H1 (cell line): Measurements from ENCODE around the gene SLC2A13. TPM values are rescaled to one million over a fixed set of nuclear protein-coding genes. Genes with fewer than 3 reads are reported as not detected.

Experiments
- CTCF ChIA-PET: fragments of 300-600 bp; sonication (Branson Sonifier 250); formaldehyde crosslinking; loops from one replicate; lab custom pipeline; 2021; ENCODE audit not compliant: partially characterized antibody; lab: Charles Lee
- POLR2A ChIA-PET: fragments of 300-600 bp; sonication (Branson Sonifier 250); formaldehyde crosslinking; loops from one replicate; lab custom pipeline; 2021; ENCODE audit warnings: inconsistent platforms; ENCODE audit not compliant: partially characterized antibody; lab: Charles Lee
- DNase-seq, 2 experiments: peaks; one replicate each; pipeline versions ENCODE4 v3.0.0 to v3.0.0-alpha.2; 2010 to 2022; ENCODE audit warnings: low spot score in 2 of 2, low read depth in 1 of 2, mixed read lengths in 1 of 2
- FAIRE-seq: peaks from 2 replicates; lab custom pipeline; 2011; peaks lifted over from hg19 to GRCh38; lab: Jason Lieb, UNC
- H2AFZ ChIP-seq: 2 replicates; pipeline ENCODE4 v1.8.1; 2012; ENCODE audit warnings: low read length, inconsistent platforms
- H2AK5ac ChIP-seq: 2 replicates; pipeline ENCODE4 v1.6.1; 2013; ENCODE audit warnings: low read depth, low read length
- H2BK120ac ChIP-seq: replicated peaks from 2 replicates; pipeline ENCODE3; 2013; ENCODE audit warnings: low read depth, low read length, inconsistent platforms
- H2BK12ac ChIP-seq: 2 replicates; pipeline ENCODE4 v1.6.1; 2013; ENCODE audit warnings: low read depth, low read length
- H2BK15ac ChIP-seq: 2 replicates; pipeline ENCODE4 v1.6.1; 2013; ENCODE audit warnings: low read length
- H2BK20ac ChIP-seq: 2 replicates; pipeline ENCODE4 v1.6.1; 2013; ENCODE audit warnings: low read length
- H2BK5ac ChIP-seq: 2 replicates; pipeline ENCODE4 v1.6.1; 2013; ENCODE audit warnings: low read depth, low read length
- H3K14ac ChIP-seq: 2 replicates; pipeline ENCODE4 v1.6.1; 2013; ENCODE audit warnings: inconsistent platforms; ENCODE audit not compliant: insufficient read length
- H3K18ac ChIP-seq: 2 replicates; pipeline ENCODE4 v1.6.1; 2013; ENCODE audit warnings: low read length; ENCODE audit errors: extremely low read depth
- H3K23ac ChIP-seq: 2 replicates; pipeline ENCODE4 v1.6.1; 2013; ENCODE audit warnings: inconsistent platforms; ENCODE audit not compliant: insufficient read length
- H3K23me2 ChIP-seq: 2 replicates; pipeline ENCODE4 v1.6.1; 2013; ENCODE audit warnings: low read depth, low read length
- H3K27ac ChIP-seq: 2 replicates; pipeline ENCODE4 v1.6.1; 2011; ENCODE audit warnings: low read depth, low read length, inconsistent platforms
- H3K27me3 ChIP-seq, 4 experiments: replicated peaks in 1 of 4; 1 replicate in 1 of 4; 2 replicates in 3 of 4; pipeline versions ENCODE4 v1.6.1 to v1.8.1; 2011 to 2013; ENCODE audit warnings: low read length in 3 of 4, mild to moderate bottlenecking in 3 of 4, inconsistent platforms in 2 of 4, mixed read lengths in 2 of 4, moderate library complexity in 1 of 4; ENCODE audit not compliant: control insufficient read depth in 3 of 4, insufficient read depth in 3 of 4; ENCODE audit errors: extremely low read depth in 1 of 4
- H3K36me3 ChIP-seq, 4 experiments: 2 replicates each; pipeline versions ENCODE4 v1.6.1 to v1.8.1; 2011 to 2013; ENCODE audit warnings: mild to moderate bottlenecking in 4 of 4, low read length in 3 of 4, moderate library complexity in 2 of 4, control low read depth in 1 of 4, inconsistent platforms in 1 of 4; ENCODE audit not compliant: insufficient read depth in 4 of 4, control insufficient read depth in 2 of 4
- H3K4ac ChIP-seq: replicated peaks from 2 replicates; pipeline ENCODE3; 2013; ENCODE audit warnings: low read length, low read depth, mixed read lengths, inconsistent platforms; ENCODE audit not compliant: insufficient read length
- H3K4me1 ChIP-seq, 4 experiments: replicated peaks in 1 of 4; 1 replicate in 1 of 4; 2 replicates in 3 of 4; pipeline versions ENCODE4 v1.6.1 to v1.8.1; 2011 to 2013; ENCODE audit warnings: low read length in 3 of 4, inconsistent platforms in 2 of 4, mixed read lengths in 1 of 4; ENCODE audit not compliant: insufficient read depth in 4 of 4, control insufficient read depth in 3 of 4
- H3K4me2 ChIP-seq, 2 experiments: 2 replicates each; pipeline versions ENCODE4 v1.6.1 to v1.8.1; 2011 to 2013; ENCODE audit warnings: low read depth in 2 of 2, low read length in 2 of 2, control low read depth in 1 of 2, inconsistent platforms in 1 of 2, mild to moderate bottlenecking in 1 of 2; ENCODE audit not compliant: insufficient read depth in 1 of 2
- H3K4me3 ChIP-seq, 4 experiments: fragments of 200-600, 300-600 bp in 1 of 4; sonication (generic), shearing (Covaris generic), sonication (Bioruptor Twin) in 1 of 4; 2 replicates each; pipeline versions ENCODE4 v1.5.1 to v1.8.1; 2011 to 2016; ENCODE audit warnings: low read length in 4 of 4, low read depth in 3 of 4, control low read depth in 2 of 4, inconsistent platforms in 2 of 4, mild to moderate bottlenecking in 2 of 4, mixed read lengths in 1 of 4, moderate library complexity in 1 of 4; ENCODE audit not compliant: insufficient read depth in 2 of 4; ENCODE audit errors: extremely low read depth in 1 of 4
- H3K56ac ChIP-seq: replicated peaks from 2 replicates; pipeline ENCODE3; 2013; ENCODE audit warnings: low read depth, mild to moderate bottlenecking, mixed read lengths, low read length, inconsistent platforms; ENCODE audit not compliant: insufficient read length
- H3K79me1 ChIP-seq: 2 replicates; pipeline ENCODE4 v1.6.1; 2013; ENCODE audit warnings: low read depth, low read length, control low read depth
- H3K79me2 ChIP-seq, 2 experiments: 2 replicates each; pipeline versions ENCODE4 v1.6.1 to v1.8.1; 2012 to 2013; ENCODE audit warnings: low read length in 2 of 2, mild to moderate bottlenecking in 2 of 2, inconsistent platforms in 1 of 2; ENCODE audit not compliant: insufficient read depth in 2 of 2, control insufficient read depth in 1 of 2
- H3K9ac ChIP-seq, 4 experiments: replicated peaks in 1 of 4; 1 replicate in 1 of 4; 2 replicates in 3 of 4; pipeline versions ENCODE4 v1.6.1 to v1.8.1; 2011 to 2013; ENCODE audit warnings: low read depth in 3 of 4, low read length in 3 of 4, control low read depth in 2 of 4, mild to moderate bottlenecking in 2 of 4, moderate library complexity in 2 of 4, inconsistent platforms in 1 of 4; ENCODE audit errors: extremely low read depth in 1 of 4
- H3K9me3 ChIP-seq, 2 experiments: 2 replicates each; pipeline versions ENCODE4 v1.6.1 to v1.8.1; 2012 to 2013; ENCODE audit warnings: mild to moderate bottlenecking in 2 of 2, moderate library complexity in 2 of 2, control low read depth in 1 of 2, inconsistent platforms in 1 of 2, low read depth in 1 of 2, low read length in 1 of 2, mixed read lengths in 1 of 2; ENCODE audit not compliant: insufficient read depth in 2 of 2
- H4K20me1 ChIP-seq, 2 experiments: replicated peaks in 1 of 2; 2 replicates each; pipeline versions ENCODE3 to v1.8.1; 2011 to 2013; ENCODE audit warnings: inconsistent platforms in 2 of 2, low read length in 2 of 2, mild to moderate bottlenecking in 1 of 2; ENCODE audit not compliant: insufficient read depth in 2 of 2, control insufficient read depth in 1 of 2
- H4K5ac ChIP-seq: 2 replicates; pipeline ENCODE4 v1.6.1; 2013; ENCODE audit warnings: low read length, low read depth, mixed read lengths, inconsistent platforms; ENCODE audit not compliant: insufficient read length
- H4K8ac ChIP-seq: 2 replicates; pipeline ENCODE4 v1.8.0; 2013; ENCODE audit warnings: mild to moderate bottlenecking, moderate library complexity, low read length, inconsistent platforms; ENCODE audit not compliant: insufficient read depth; ENCODE audit errors: extremely low read depth
- H4K91ac ChIP-seq: replicated peaks from 2 replicates; pipeline ENCODE3; 2013; ENCODE audit warnings: low read length, mixed read lengths, inconsistent platforms; ENCODE audit not compliant: insufficient read length
- ASH2L ChIP-seq: fragments of 200-600, 300-600 bp; sonication (generic); IDR thresholded peaks from one replicate; pipeline ENCODE4 v1.7.1; 2017; ENCODE audit warnings: low read length
- EGR1 ChIP-seq: IDR thresholded peaks from 2 replicates; pipeline ENCODE4 v1.6.1; 2011; ENCODE audit warnings: low read depth, low read length, borderline replicate concordance
- POU5F1 ChIP-seq: IDR thresholded peaks from 2 replicates; pipeline ENCODE4 v1.6.1; 2011; ENCODE audit warnings: low read depth, mild to moderate bottlenecking, low read length, moderate library complexity
- RBBP5 ChIP-seq: IDR thresholded peaks from 2 replicates; pipeline ENCODE4 v1.7.1; 2012; ENCODE audit warnings: low read depth, mild to moderate bottlenecking, inconsistent platforms, low read length, moderate library complexity, borderline replicate concordance
- SIN3A ChIP-seq, 2 experiments: IDR thresholded peaks in 1 of 2; conservative IDR thresholded peaks in 1 of 2; 2 replicates each; pipeline ENCODE4 v1.6.1; 2011 to 2012; ENCODE audit warnings: low read length in 2 of 2, improper control_type of control experiment in 1 of 2, low read depth in 1 of 2, mild to moderate bottlenecking in 1 of 2
- WGBS, 2 experiments: shearing (Covaris generic) in 1 of 2; methylation state at CpG; one replicate each; pipeline versions ENCODE4 v1.1.6 to v1.1.7; 2013 to 2015; ENCODE audit warnings: low lambda C conversion rate in 2 of 2, mixed read lengths in 2 of 2, inconsistent platforms in 1 of 2, low coverage in 1 of 2, missing lambda C conversion rate in 1 of 2; ENCODE audit not compliant: insufficient replicate concordance in 2 of 2, insufficient coverage in 1 of 2, insufficient read length in 1 of 2; ENCODE audit errors: extremely low coverage in 1 of 2, missing lambda C conversion rate in 1 of 2; 5-methylcytosine and 5-hydroxymethylcytosine counted together
- polyA plus RNA-seq, 7 experiments: library from polyadenylated mRNA; depleted of rRNA in 3 of 7; stranded (reverse) in 5 of 7; unstranded in 2 of 7; fragments of >200 nt in 5 of 7; fragments of 200-250 nt in 2 of 7; gene quantifications; 1 replicate in 5 of 7; 2 replicates in 1 of 7; 4 replicates in 1 of 7; pipeline versions ENCODE4 v1.2.1 to v1.2.3, GENCODE V29; 2011 to 2013; ENCODE audit warnings: missing spikeins in 2 of 7, mixed read lengths in 2 of 7
- total RNA-seq: library from RNA; stranded (reverse); fragmentation: NEBNext Ultra II Directional; extraction: Animal tissue kit (Norgen Biotek cat#: 25700); gene quantifications from 2 replicates; pipeline ENCODE4 v1.2.1, GENCODE V29; 2021
- TF ChIP-seq, protein P1 (sequence below): IDR thresholded peaks from 2 replicates; pipeline ENCODE4 v1.6.1; 2011; ENCODE audit warnings: low read length, improper control_type of control experiment

Gene SLC2A13
- total and polyA plus RNA-seq, 2 of the 8 experiments (the other 6 are each of a cell fraction or from before 2014, with no cell fraction given) = 2.8 to 9.6 TPM

DNA sequence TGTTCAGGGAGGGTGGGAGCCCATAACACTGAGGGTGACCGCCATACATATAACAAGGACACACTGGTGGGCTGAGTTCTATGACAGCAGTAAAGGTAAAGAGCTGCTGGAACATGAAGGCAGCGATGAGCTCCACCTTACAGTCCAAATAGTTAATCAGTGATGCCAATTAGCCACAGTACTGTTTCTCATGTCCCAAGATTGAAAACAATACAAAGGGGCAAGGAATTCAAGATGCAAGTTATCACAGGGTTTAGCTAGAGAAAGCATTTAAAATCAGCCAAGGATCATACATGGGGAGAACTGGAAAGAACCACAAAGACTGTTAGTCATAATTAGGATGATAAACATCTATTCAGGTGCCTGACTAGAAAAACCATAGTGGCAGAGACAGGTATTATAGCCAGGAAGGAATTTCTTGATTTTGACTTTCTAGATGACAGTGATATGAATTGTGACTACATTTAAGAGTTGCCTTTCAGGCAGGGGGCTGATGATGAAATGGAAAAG lies 221.2 kb downstream of the SLC2A13 start:
- H4K8ac ChIP-seq = no peak overlapping the region
- no peak overlapping the region for H3K23ac ChIP-seq
- H3K79me2 ChIP-seq = no peaks in the 10 kb centered on the region
- H2AFZ ChIP-seq = no peak overlapping the region
- H3K9ac ChIP-seq = no peak overlapping the region
- no peak overlapping the region for H4K91ac ChIP-seq
- FAIRE-seq (no peak), DNase-seq (no peak)
- no peaks in the 10 kb centered on the region for H4K20me1 ChIP-seq
- H2BK12ac ChIP-seq = no peak overlapping the region
- no peak overlapping the region for H4K5ac ChIP-seq
- H3K4ac ChIP-seq = no peak overlapping the region
- H3K9me3 ChIP-seq = peaks cover 9% of the 10 kb centered on the region in 2 experiments
- H2BK20ac ChIP-seq = no peak overlapping the region
- CTCF ChIA-PET = no interaction called here
- H3K27ac ChIP-seq = no peak overlapping the region
- H3K18ac ChIP-seq = no peak overlapping the region
- no peak overlapping the region for H3K4me3 ChIP-seq
- no peak overlapping the region for H2BK120ac ChIP-seq
- no peaks in the 10 kb centered on the region for H3K23me2 ChIP-seq
- peaks cover 0 to 5% (median 0%) of the 10 kb centered on the region in 4 experiments; a peak in 1 of 7 replicates for H3K4me1 ChIP-seq
- H2BK15ac ChIP-seq = no peak overlapping the region
- POLR2A ChIA-PET = no interaction called here
- 96% methylated on average over 2 of the region's 2 CpGs; no CpG with 5 or more reads in 1 of the 2 experiments for WGBS, 2 experiments
- H3K27me3 ChIP-seq = no peaks in the 10 kb centered on the region
- peaks cover 0 to 3% (median 0%) of the 10 kb centered on the region in 4 experiments; a peak in 1 of 8 replicates for H3K36me3 ChIP-seq
- no peak overlapping the region for H2AK5ac ChIP-seq
- no peak overlapping the region for H3K14ac ChIP-seq
- no peak overlapping the region for H3K56ac ChIP-seq
- H2BK5ac ChIP-seq = no peak overlapping the region
- no peaks in the 10 kb centered on the region for H3K79me1 ChIP-seq
- no peak overlapping the region for H3K4me2 ChIP-seq
- TF ChIP-seq POU5F1 = no peak
- TF ChIP-seq, protein P1, sequence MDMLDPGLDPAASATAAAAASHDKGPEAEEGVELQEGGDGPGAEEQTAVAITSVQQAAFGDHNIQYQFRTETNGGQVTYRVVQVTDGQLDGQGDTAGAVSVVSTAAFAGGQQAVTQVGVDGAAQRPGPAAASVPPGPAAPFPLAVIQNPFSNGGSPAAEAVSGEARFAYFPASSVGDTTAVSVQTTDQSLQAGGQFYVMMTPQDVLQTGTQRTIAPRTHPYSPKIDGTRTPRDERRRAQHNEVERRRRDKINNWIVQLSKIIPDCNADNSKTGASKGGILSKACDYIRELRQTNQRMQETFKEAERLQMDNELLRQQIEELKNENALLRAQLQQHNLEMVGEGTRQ = no peak
- no peak for TF ChIP-seq RBBP5
- TF ChIP-seq ASH2L = no peak
- no peak for TF ChIP-seq EGR1
- TF ChIP-seq SIN3A (conservative IDR thresholded peaks at IDR 0.05 in 1 of 2, IDR thresholded peaks at IDR 0.05 in 1 of 2; ENCODE audit: low read depth in 1 of 2, low read length in 2 of 2) = no peak
